Neural progenitor cell (in vitro differentiated cells): Measurements from ENCODE around the gene CREB3L2.

ENCODE experiments used
- EZH2 ChIP-seq: fragments of 200-600 bp; sonication (generic); IDR thresholded peaks from 2 replicates; pipeline ENCODE4 v1.6.1; 2017; ENCODE audit warnings: antibody characterized with exemption, mild to moderate bottlenecking, moderate library complexity
- TF ChIP-seq, protein P1 (sequence below): fragments of 200-600 bp; sonication (generic); IDR thresholded peaks from 2 replicates; pipeline ENCODE4 v1.5.1; 2017; ENCODE audit warnings: antibody characterized with exemption, mild to moderate bottlenecking

DNA sequence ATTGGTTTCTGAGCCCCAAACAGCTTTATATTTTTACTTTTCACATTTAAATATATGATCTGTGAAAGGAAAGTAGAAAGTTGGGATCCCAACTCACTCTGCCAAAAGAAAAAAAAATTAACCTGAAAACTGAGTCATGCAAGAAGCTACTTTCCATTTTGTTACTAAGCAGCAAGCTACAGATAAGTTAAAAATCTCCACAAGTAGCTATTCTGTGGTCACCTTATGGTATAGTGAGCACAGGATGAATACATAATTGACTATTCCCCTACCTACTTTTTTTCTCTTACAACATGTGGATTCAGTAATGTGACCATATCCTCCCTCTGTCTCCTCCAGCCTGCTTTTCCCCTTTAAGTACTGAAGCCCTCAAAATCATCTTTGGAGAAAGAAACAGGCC lies 30.3 kb upstream of the CREB3L2 start:
- no peak for TF ChIP-seq EZH2
- TF ChIP-seq, protein P1, sequence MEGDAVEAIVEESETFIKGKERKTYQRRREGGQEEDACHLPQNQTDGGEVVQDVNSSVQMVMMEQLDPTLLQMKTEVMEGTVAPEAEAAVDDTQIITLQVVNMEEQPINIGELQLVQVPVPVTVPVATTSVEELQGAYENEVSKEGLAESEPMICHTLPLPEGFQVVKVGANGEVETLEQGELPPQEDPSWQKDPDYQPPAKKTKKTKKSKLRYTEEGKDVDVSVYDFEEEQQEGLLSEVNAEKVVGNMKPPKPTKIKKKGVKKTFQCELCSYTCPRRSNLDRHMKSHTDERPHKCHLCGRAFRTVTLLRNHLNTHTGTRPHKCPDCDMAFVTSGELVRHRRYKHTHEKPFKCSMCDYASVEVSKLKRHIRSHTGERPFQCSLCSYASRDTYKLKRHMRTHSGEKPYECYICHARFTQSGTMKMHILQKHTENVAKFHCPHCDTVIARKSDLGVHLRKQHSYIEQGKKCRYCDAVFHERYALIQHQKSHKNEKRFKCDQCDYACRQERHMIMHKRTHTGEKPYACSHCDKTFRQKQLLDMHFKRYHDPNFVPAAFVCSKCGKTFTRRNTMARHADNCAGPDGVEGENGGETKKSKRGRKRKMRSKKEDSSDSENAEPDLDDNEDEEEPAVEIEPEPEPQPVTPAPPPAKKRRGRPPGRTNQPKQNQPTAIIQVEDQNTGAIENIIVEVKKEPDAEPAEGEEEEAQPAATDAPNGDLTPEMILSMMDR: no peak
